Neutrophil (primary cell): ENCODE measurements around the gene BDNF.

Experiments used
- H3K27ac ChIP-seq: fragments of 200-600 bp; sonication (generic); 2 replicates; pipeline ENCODE4 v1.5.1; 2016; ENCODE audit warnings: mild to moderate bottlenecking, moderate library complexity
- H3K27me3 ChIP-seq: fragments of 200-600 bp; sonication (generic); 2 replicates; pipeline ENCODE4 v1.6.0; 2016; ENCODE audit warnings: mild to moderate bottlenecking
- H3K36me3 ChIP-seq: fragments of 200-600 bp; sonication (generic); 2 replicates; pipeline ENCODE4 v1.5.1; 2017
- H3K4me1 ChIP-seq, 2 experiments: fragments of 200-600 bp in 1 of 2; sonication (generic) in 1 of 2; 1 replicate in 1 of 2; 2 replicates in 1 of 2; pipeline versions ENCODE4 v1.5.1 to v1.6.1; 2013 to 2016; ENCODE audit warnings: low read depth in 1 of 2, low read length in 1 of 2, mild to moderate bottlenecking in 1 of 2, moderate library complexity in 1 of 2; ENCODE audit not compliant: control insufficient read depth in 1 of 2, insufficient read depth in 1 of 2
- H3K4me3 ChIP-seq, 2 experiments: fragments of 200-600 bp in 1 of 2; sonication (generic) in 1 of 2; 1 replicate in 1 of 2; 2 replicates in 1 of 2; pipeline ENCODE4 v1.5.1; 2013 to 2016; ENCODE audit warnings: low read depth in 1 of 2, low read length in 1 of 2, mild to moderate bottlenecking in 1 of 2, moderate library complexity in 1 of 2
- H3K9me3 ChIP-seq: fragments of 200-600 bp; sonication (generic); 2 replicates; pipeline ENCODE4 v1.5.1; 2016
- CTCF ChIP-seq: fragments of 200-600 bp; sonication (generic); IDR thresholded peaks from 2 replicates; pipeline ENCODE4 v1.5.1; 2016; ENCODE audit warnings: antibody characterized with exemption

Gene BDNF

GRCh38 chr11:27716216-27716615 lies 16.0 kb upstream of the BDNF start:
- TF ChIP-seq CTCF, result no peak
- H3K27ac ChIP-seq, result no peak overlapping the region
- H3K4me3 ChIP-seq, result no peak overlapping the region
- peaks cover 73% of the 10 kb centered on the region for H3K27me3 ChIP-seq
- H3K36me3 ChIP-seq, result no peaks in the 10 kb centered on the region
- no peaks in the 10 kb centered on the region for H3K4me1 ChIP-seq
- H3K9me3 ChIP-seq, result peaks cover 7% of the 10 kb centered on the region

- H3K27me3 ChIP-seq, result peaks cover 28% of the 10 kb centered on the region
- no peak overlapping the region for H3K4me3 ChIP-seq
- no peaks in the 10 kb centered on the region for H3K36me3 ChIP-seq
- no peaks in the 10 kb centered on the region for H3K9me3 ChIP-seq
- no peak for TF ChIP-seq CTCF
- no peaks in the 10 kb centered on the region for H3K4me1 ChIP-seq
- no peak overlapping the region for H3K27ac ChIP-seq
Measured at GRCh38 chr11:27711725-27712124, 11.5 kb upstream of the BDNF start.

GRCh38 chr11:27710536-27710935 lies 10.3 kb upstream of the BDNF start:
- Histone ChIP-seq H3K4me3 (no peak overlapping the region), H3K4me1 (no peaks in the 10 kb centered on the region), H3K27me3 (peaks cover 28% of the 10 kb centered on the region), H3K9me3 (no peaks in the 10 kb centered on the region), H3K27ac (no peak overlapping the region), H3K36me3 (no peaks in the 10 kb centered on the region)
- TF ChIP-seq CTCF, result no peak

DNA sequence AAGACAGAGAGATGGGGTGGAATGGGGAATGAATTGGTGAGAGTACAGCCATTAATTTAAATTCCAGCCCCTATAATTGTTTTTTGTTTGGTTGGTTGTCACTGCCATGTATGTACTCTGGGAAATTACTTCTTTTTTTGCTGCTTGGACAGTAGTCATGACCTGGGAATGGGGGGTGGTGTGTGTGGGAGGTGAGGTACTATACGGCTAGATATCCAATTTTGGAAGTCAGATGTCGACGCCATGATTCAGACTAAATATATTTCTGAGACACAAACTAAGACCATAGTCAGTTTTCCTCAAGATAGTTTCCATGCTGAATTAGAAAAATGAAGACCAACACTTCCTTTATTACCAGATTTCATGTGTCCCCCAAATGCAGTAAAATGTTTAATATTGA lies 7.4 kb upstream of the BDNF start:
- no peaks in the 10 kb centered on the region for H3K9me3 ChIP-seq
- H3K27ac ChIP-seq, result no peak overlapping the region
- no peaks in the 10 kb centered on the region for H3K4me1 ChIP-seq
- no peak overlapping the region for H3K4me3 ChIP-seq
- TF ChIP-seq CTCF, result no peak
- H3K27me3 ChIP-seq, result peaks cover 43% of the 10 kb centered on the region
- no peaks in the 10 kb centered on the region for H3K36me3 ChIP-seq

DNA sequence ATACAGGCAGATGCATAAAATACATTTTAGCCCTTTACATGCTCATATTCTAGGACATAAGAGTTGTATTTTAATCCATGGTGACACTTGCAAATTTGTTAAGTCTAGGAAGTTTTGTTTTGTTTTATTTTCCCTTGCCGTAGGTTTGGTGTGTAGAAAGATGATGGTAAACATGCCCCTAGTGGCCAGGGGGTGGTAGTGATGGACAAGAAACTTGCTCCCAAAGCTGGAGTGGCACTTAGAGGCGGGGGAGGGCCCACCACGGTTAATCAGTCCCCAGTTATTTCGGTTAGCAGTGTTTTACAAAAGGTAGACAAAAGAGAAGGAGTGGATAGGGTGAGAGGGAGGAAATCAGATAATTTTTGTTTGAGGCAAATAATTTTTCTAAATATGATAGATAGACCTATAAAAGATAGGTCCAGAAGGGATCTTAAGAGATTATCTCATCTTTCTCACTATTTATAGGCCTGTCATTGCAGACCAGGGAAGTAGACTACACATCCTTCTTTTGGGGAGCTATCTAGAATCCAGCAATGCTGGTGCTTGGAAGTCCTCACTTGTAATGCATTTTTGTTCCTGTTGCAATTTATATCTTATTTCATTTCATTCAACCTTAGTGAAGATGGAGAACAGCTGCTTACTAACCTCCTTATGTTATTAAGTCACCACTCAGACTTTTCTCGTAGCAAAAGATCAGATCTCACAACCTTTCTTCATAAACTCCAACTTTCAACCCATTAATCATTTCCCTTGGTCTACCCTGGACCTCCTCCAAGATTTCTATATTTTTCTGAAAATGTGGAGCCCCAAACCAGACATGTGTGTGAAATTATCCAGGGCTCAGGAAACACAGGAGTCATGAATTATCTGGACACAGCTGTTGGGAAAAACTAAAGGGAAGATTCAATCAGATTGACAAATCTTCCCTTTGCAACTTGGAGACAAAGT lies 5.9 kb upstream of the BDNF start:
- no peaks in the 10 kb centered on the region for H3K9me3 ChIP-seq
- no peak for TF ChIP-seq CTCF
- H3K36me3 ChIP-seq, result no peaks in the 10 kb centered on the region
- H3K4me1 ChIP-seq, result peaks cover 0 to 3% of the 10 kb centered on the region in 2 experiments
- peaks cover 54% of the 10 kb centered on the region for H3K27me3 ChIP-seq
- no peak overlapping the region for H3K27ac ChIP-seq
- no peak overlapping the region for H3K4me3 ChIP-seq
